Dendritic cell treated with granulocyte-macrophage colony-stimulating factor and Interleukin-4, amounts not matched to agents 40 ng/mL and 50 ng/mL, for 4 days (primary cell): Measurements from ENCODE around the gene ULK4.

Experiments
- H3K27ac Mint-ChIP-seq: one replicate; pipeline ENCODE4 v1.8.0; 2022; ENCODE audit warnings: mild to moderate bottlenecking, mixed read lengths
- H3K27me3 Mint-ChIP-seq: one replicate; pipeline ENCODE4 v1.8.0; 2022; ENCODE audit warnings: mild to moderate bottlenecking, mixed read lengths
- H3K36me3 Mint-ChIP-seq: one replicate; pipeline ENCODE4 v1.8.0; 2022; ENCODE audit warnings: low read depth, mixed read lengths
- H3K4me1 Mint-ChIP-seq: one replicate; pipeline ENCODE4 v1.8.0; 2022; ENCODE audit warnings: low read depth, mixed read lengths
- H3K4me3 Mint-ChIP-seq: one replicate; pipeline ENCODE4 v1.8.0; 2022; ENCODE audit warnings: mild to moderate bottlenecking, moderate library complexity, mixed read lengths
- H3K9me3 Mint-ChIP-seq: one replicate; pipeline ENCODE4 v1.8.0; 2022; ENCODE audit warnings: mixed read lengths
- intact Hi-C: fragments of 100-400 bp; cut with micrococcal nuclease; formaldehyde crosslinking; loops from one replicate; pipeline ENCODE4 v1.15.0; 2022

The ULK4 gene

DNA sequence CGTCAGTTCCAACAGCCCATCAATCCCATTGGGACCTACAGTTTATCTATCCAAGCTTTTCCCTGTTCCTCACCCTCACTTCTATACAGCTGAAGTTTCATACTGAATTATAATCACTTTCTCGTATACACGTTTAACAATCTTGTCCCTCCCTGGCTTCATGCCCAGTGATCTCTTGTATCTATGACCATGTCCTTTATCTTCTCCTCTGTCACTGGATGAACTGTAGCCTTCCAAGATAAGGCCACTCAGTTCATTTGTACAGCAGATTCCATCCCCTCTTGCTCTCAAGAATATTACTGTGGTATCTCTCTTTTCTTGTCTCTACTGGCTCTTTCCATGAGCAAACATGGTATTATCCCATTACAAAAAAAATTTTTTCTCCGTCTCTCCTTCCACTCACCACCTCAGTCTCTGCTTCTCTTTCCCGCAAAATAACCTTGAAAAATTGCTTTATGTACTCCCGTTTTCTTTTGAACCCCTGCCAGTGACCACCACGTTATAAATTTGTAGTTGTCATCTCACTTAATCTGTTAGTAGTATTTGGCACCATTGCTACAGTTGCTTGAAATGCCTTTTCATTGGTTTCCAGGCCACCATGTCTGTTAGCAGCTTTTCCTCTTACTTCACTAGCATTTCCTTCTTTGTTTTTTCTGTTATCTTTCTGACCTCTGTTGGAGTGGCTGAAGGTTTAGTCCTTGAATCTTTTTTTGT lies 753.2 kb downstream of the ULK4 start:
- Mint-ChIP-seq H3K4me3 (no peak overlapping the region), H3K4me1 (peaks cover 76% of the 10 kb centered on the region), H3K9me3 (no peaks in the 10 kb centered on the region), H3K27ac (no peak overlapping the region), H3K27me3 (no peaks in the 10 kb centered on the region), H3K36me3 (peaks cover 20% of the 10 kb centered on the region)
- intact Hi-C loops = loop anchor here (10.0 kb wide), 3 partner anchors 454 to 734 kb away; partner anchors contain the start of gene ZNF619

DNA sequence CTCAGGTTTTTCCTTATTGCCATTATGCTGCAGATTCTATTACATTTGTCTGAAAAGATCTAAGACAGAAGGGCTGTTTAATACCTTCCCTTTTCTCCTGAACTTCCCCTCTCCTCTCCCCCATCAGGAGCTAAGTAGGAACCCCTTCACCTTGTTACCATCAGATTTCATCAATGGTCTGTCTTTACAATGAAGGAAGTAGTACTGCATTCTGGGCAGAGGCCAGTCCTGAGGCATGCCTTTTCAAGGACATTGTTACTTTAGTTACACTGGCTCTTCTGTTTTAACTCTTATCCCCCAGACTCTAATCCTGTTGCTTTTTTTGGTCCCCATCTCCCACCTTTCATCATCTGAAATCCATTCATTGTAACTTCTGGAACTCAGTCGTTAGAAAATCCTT lies 754.5 kb downstream of the ULK4 start:
- no peak overlapping the region for H3K27ac Mint-ChIP-seq
- H3K36me3 Mint-ChIP-seq = peaks cover 20% of the 10 kb centered on the region
- intact Hi-C loops = loop anchor here (10.0 kb wide), 3 partner anchors 453 to 733 kb away; partner anchors contain the start of gene ZNF619
- no peaks in the 10 kb centered on the region for H3K27me3 Mint-ChIP-seq
- no peaks in the 10 kb centered on the region for H3K9me3 Mint-ChIP-seq
- no peak overlapping the region for H3K4me3 Mint-ChIP-seq
- peaks cover 72% of the 10 kb centered on the region for H3K4me1 Mint-ChIP-seq

DNA sequence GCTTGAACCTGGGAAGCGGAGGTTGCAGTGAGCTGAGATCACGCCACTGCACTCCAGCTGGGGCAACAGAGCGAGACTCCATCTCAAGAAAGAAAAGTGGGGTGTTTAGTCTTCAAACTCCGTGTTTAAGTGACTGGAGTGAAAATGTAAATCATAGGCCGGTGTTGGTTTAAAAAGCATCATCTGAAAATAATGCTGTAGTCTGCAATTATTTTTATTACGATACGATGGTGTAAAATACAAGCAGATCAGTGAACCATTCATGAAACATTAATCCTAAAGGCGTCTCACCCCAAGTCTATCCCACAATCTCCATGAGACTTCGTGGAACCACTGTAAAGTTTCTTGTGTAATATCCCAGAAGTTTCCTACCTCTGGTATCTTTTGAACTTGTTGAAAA lies 756.3 kb downstream of the ULK4 start:
- H3K27me3 Mint-ChIP-seq = no peaks in the 10 kb centered on the region
- H3K4me1 Mint-ChIP-seq = peaks cover 75% of the 10 kb centered on the region
- intact Hi-C loops = loop anchor here (10.0 kb wide), 3 partner anchors 451 to 731 kb away; partner anchors contain the start of gene ZNF619
- peaks cover 14% of the 10 kb centered on the region for H3K36me3 Mint-ChIP-seq
- H3K27ac Mint-ChIP-seq = no peak overlapping the region
- no peaks in the 10 kb centered on the region for H3K9me3 Mint-ChIP-seq
- H3K4me3 Mint-ChIP-seq = no peak overlapping the region

DNA sequence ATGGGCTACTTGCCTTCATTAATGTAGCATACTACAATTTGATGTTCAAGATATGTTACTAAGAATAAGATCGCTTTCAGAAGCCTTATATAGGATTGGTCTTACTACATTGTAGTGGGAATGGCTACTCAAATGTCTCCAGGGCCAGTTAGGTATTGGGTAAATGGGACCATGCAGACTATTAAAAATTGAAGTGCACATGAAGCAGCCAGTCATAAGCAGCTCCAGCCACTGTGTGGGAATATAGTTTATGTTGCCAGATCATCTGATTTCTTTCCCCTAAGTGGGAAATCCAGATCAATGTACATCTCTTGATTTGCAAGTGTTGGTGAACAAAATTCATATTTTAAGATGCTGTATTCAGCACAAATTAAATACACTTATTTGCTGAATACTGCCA lies 757.5 kb downstream of the ULK4 start:
- H3K4me3 Mint-ChIP-seq = no peak overlapping the region

DNA sequence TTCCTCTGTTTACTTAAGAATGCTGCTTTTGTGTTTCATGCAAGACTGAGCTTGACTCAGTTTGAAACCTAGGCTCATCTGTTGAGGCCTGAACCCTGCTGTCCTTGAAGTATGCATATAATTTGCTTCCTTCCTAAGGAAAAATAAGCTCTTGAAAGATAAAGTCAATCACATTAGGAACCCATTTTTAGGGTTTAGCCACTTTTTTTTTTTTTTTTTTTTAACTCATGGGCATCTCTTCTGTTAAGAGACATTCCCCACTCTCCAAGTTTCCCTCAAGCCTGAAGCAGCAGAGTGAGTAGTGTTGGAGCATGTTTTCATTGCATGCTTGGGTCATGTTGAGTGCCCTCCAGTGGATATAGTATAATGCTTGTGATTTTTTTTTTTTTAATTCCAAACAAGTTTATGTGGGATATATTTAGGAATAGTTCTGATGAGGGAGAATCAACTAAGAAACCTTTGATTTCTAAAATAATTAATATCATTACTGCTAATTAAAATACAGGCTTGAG lies 759.0 kb downstream of the ULK4 start:
- Mint-ChIP-seq H3K36me3 (peaks cover 18% of the 10 kb centered on the region), H3K27ac (no peak overlapping the region), H3K27me3 (no peaks in the 10 kb centered on the region), H3K4me3 (no peak overlapping the region), H3K4me1 (peaks cover 70% of the 10 kb centered on the region), H3K9me3 (no peaks in the 10 kb centered on the region)
- intact Hi-C loops = loop anchor here (5.0 to 10.0 kb wide), 4 partner anchors 448 to 728 kb away; partner anchors contain the start of gene ZNF619

More for the DNA sequence above, 757.5 kb downstream of the ULK4 start:
- no peaks in the 10 kb centered on the region for H3K9me3 Mint-ChIP-seq
- H3K36me3 Mint-ChIP-seq = peaks cover 24% of the 10 kb centered on the region
- H3K27ac Mint-ChIP-seq = no peak overlapping the region
- peaks cover 81% of the 10 kb centered on the region for H3K4me1 Mint-ChIP-seq
- intact Hi-C loops = loop anchor here (5.0 to 10.0 kb wide), 4 partner anchors 450 to 730 kb away; partner anchors contain the start of gene ZNF619
- no peaks in the 10 kb centered on the region for H3K27me3 Mint-ChIP-seq

DNA sequence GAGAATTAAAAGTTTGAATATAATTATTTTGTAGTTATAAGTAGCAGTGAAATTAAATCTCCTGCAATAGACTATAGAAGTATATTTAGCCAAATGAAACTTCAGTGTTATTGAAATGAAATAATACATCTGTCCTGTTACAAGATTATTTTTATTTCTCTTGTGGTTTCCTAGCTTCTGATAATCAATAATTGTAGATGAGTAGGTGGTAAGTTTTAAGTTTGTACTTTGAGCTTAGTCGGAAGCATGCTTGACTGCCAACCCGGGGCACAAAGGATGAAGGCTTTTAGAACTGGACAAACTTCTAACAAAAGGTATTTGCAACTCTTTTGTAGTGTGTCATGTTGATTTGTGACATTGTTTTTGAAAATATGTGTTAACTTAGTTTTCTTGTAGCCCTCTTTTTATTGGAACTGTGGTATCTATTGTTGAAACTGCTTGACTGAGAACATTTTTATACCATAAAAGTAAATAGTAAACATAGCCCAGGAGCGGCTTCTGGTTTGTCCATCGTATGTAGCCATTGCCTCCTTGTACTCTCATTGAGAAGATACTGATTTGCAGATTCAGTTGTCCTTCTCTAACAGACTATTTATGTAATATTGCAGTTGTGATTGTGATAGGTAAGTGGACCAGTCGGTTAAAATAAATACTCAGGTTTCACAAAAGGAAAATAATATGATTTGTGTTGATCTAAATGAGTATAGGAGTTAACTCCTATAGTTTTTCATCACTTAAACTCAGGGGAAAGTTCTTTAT lies 759.6 kb downstream of the ULK4 start:
- Mint-ChIP-seq H3K4me3 (no peak overlapping the region), H3K4me1 (peaks cover 64% of the 10 kb centered on the region), H3K27ac (peak overlapping the region; percentile 97), H3K9me3 (no peaks in the 10 kb centered on the region), H3K36me3 (peaks cover 18% of the 10 kb centered on the region), H3K27me3 (no peaks in the 10 kb centered on the region)
- intact Hi-C loops = loop anchor here (5.0 to 10.0 kb wide), 4 partner anchors 447 to 727 kb away; partner anchors contain the start of gene ZNF619

DNA sequence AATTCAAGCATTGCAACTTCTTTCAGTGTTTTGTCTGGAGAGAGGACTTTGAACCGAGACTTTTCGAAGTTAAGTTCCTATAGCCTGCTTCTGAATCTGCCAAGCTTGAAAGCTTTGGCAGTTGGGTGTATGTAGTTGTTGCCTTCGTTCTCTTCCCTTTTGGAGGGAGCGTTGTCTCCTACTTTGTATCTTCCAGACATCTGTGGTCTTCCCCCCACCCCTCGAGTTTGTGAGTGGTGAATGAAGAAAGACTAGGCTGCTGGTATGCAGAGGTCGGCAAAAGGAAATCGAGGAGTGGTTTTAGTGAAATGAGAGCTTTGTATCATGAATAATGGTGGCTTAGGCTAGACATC lies 761.3 kb downstream of the ULK4 start:
- Mint-ChIP-seq H3K36me3 (peaks cover 18% of the 10 kb centered on the region), H3K4me1 (peaks cover 48% of the 10 kb centered on the region), H3K27ac (peak overlapping the region; percentile 97), H3K27me3 (no peaks in the 10 kb centered on the region), H3K9me3 (no peaks in the 10 kb centered on the region), H3K4me3 (peak overlapping the region; percentile 92)
- intact Hi-C loops = loop anchor here (5.0 to 10.0 kb wide), 4 partner anchors 446 to 726 kb away; partner anchors contain the start of gene ZNF619

DNA sequence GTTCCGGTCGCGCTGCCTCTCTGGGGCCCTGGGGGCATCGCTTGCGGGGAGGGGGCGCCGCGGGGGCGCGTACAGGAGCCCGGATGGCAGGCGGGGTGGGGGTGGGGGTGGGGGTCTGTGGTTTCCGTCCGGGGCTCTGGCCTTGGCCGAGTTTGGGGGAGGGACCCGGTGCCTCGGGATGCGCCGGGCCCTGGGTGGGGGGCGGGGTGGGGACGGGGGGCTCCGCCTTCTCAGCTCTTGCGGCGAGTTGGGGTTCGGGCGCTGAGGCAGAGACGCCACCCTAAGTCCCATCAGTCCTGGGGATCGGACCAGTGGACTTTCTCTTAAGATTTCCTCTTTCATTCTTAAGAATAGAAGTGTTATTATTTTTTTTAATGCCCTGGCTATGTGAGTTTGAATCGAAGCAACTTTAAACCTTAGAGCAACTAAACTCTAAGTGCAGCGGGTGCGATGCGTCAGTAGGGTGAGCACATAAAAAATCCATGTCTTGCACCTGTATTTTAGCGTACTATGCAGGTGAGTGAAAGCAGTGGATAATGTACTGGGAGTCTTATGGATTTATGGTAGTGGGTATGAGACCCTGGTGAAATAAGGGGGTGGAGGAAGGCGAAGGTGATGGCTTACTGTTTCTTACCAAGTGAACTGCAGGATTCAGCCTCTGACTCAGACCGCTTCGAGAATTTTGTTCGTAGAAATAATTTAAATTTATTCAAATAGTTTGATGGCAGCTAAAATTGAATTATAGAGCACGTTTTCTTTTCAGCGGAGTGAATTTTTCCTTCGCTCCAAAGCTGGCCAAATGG lies 761.8 kb downstream of the ULK4 start:
- Mint-ChIP-seq H3K4me1 (peaks cover 43% of the 10 kb centered on the region), H3K27me3 (no peaks in the 10 kb centered on the region), H3K27ac (peak overlapping the region; percentile 97), H3K4me3 (peak overlapping the region; percentile 92), H3K9me3 (no peaks in the 10 kb centered on the region), H3K36me3 (peaks cover 18% of the 10 kb centered on the region)
- intact Hi-C loops = loop anchor here (2.0 to 10.0 kb wide), 6 partner anchors 83 to 725 kb away; partner anchors contain the start of gene ZNF619

DNA sequence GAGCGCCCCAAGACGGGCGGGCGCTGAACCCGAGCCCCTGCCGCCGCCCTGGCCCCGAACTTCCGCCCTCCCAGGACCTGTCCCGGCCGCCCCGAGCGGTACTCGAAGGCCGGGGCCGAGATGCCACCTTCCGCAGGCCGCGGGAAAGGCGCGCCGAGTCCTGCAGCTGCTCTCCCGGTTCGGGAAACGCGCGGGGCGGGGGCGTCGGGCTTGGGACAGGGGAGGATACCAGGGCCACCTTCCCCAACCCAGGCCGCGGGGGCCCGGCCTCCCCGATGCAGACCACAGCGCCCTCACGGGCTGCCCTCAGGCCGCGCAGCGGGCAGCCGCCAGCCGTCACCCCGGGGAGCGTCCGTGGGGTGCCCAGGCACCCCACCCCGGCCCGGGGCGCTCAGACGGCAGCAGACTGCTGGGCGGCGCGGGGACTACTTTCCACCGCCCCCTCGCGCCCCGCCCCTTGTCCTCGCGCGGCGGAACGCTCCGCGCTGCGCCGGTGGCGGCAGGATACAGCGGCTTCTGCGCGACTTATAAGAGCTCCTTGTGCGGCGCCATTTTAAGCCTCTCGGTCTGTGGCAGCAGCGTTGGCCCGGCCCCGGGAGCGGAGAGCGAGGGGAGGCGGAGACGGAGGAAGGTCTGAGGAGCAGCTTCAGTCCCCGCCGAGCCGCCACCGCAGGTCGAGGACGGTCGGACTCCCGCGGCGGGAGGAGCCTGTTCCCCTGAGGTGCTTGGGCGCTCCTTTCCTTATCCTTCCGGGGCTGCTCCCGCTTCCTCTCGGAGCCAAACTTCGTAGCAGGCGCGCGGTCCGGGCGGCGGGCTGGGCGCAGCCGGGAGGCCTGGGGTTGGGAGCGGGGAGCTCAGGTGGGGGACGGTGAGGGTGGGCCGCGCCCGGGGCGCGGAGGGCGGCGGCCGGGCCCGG lies 762.7 kb downstream of the ULK4 start, which contains the start of gene CTNNB1:
TSS of gene CTNNB1 (plus strand) at position 556 of the 916 bp plus-strand sequence. CDS start 24,564 bp downstream, outside the sequence.
- H3K27ac Mint-ChIP-seq = peak within 1 kb of the TSS; percentile 97
- H3K4me1 Mint-ChIP-seq = peaks cover 37% of the 10 kb centered on the region
- H3K4me3 Mint-ChIP-seq = peak within 1 kb of the TSS; percentile 97
- intact Hi-C loops = loop anchor here (2.0 to 10.0 kb wide), 2 partner anchors 82 to 264 kb away; no protein-coding TSS in a partner anchor
- peaks cover 2% of the 10 kb centered on the region for H3K27me3 Mint-ChIP-seq
- no peaks in the 10 kb centered on the region for H3K9me3 Mint-ChIP-seq
- H3K36me3 Mint-ChIP-seq = peaks cover 18% of the 10 kb centered on the region

DNA sequence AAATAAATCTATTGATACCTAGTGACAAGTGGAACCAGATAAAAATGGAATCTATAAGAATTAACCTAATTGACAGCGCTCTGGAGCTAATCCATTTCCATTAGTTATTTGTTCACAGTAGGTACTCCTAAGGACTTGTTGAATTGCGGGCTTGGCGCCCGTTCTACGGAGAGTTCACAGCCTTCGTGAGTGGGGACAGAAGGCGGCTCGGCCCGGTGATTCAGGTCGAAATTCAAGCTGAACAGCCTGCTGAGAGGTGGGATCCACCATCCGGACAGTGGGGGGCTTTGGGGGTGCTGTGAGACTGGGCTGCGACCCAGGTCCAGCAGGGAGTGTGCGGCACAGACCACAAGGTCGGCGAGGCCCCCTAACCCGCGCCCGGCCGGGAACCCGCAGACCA lies 763.4 kb downstream of the ULK4 start:
- H3K4me1 Mint-ChIP-seq = peaks cover 31% of the 10 kb centered on the region
- H3K9me3 Mint-ChIP-seq = no peaks in the 10 kb centered on the region
- H3K4me3 Mint-ChIP-seq = peak overlapping the region; percentile 97
- peaks cover 18% of the 10 kb centered on the region for H3K36me3 Mint-ChIP-seq
- H3K27ac Mint-ChIP-seq = peak overlapping the region; percentile 97
- intact Hi-C loops = loop anchor here (2.0 to 10.0 kb wide), 2 partner anchors 82 to 264 kb away; no protein-coding TSS in a partner anchor
- peaks cover 2% of the 10 kb centered on the region for H3K27me3 Mint-ChIP-seq

DNA sequence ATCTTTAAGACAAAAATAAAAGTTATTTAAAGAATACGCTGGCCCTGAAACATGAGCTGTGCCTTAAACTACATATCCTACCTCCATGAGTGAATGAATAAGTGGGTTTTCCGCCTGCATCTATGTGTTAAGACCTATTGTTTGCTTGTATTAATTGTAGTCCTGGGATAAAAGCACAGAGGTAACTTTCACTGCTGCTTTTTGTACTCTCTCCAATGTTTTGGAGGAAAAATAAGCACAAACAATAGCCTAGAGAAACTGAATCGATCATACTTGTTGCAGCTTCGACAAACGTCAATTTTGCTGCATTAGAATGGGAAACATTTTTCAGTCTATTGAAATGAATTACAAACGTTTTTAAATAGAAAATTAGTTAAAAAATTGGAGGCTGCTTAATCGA lies 763.9 kb downstream of the ULK4 start:
- Mint-ChIP-seq H3K36me3 (peaks cover 18% of the 10 kb centered on the region), H3K27me3 (peaks cover 2% of the 10 kb centered on the region), H3K4me3 (no peak overlapping the region), H3K4me1 (peaks cover 29% of the 10 kb centered on the region), H3K27ac (no peak overlapping the region), H3K9me3 (no peaks in the 10 kb centered on the region)
- intact Hi-C loops = loop anchor here (2.0 to 10.0 kb wide), 2 partner anchors 81 to 263 kb away; no protein-coding TSS in a partner anchor
